Measurements from ENCODE around the gene MAST4. TPM values are rescaled to one million over a fixed set of nuclear protein-coding genes. Genes with fewer than 3 reads are reported as not detected.

Gene MAST4
- total RNA-seq, 4 donors from 2014 or later, result 8.2 to 203 (median 35.5) TPM

GRCh38 chr5:66981266-66982055 is 385.3 kb downstream of the MAST4 start:
- DNase-seq, result no peak
- peak overlapping the region; percentile 15 to 28 for H3K27ac ChIP-seq
- no peak overlapping the region for H3K4me3 ChIP-seq
- intact Hi-C loops (cut with DNase I; ENCODE audit: low total_unique reads), result no loop called here
- TF ChIP-seq CTCF (IDR thresholded peaks at IDR 0.05) (no peak), POLR2A (IDR thresholded peaks at IDR 0.05) (no peak)
- no peaks in the 10 kb centered on the region for H3K4me1 ChIP-seq
- no peaks in the 10 kb centered on the region for H3K36me3 ChIP-seq
- H3K9me3 ChIP-seq, result no peaks in the 10 kb centered on the region
- no peaks in the 10 kb centered on the region for H3K27me3 ChIP-seq

- H3K27ac ChIP-seq, result peak overlapping the region; percentile 15 to 28
- intact Hi-C loops (cut with DNase I; ENCODE audit: low total_unique reads), result no loop called here
These were observed 385.8 kb downstream of the MAST4 start for GRCh38 chr5:66982056-66982387.

GRCh38 chr5:66982470-66982869 is 386.3 kb downstream of the MAST4 start:
- intact Hi-C loops (cut with DNase I; ENCODE audit: low total_unique reads), result no loop called here
- Histone ChIP-seq H3K4me3 (no peak overlapping the region), H3K9me3 (no peaks in the 10 kb centered on the region), H3K27ac (peak overlapping the region; percentile 15 to 28), H3K36me3 (no peaks in the 10 kb centered on the region), H3K27me3 (no peaks in the 10 kb centered on the region), H3K4me1 (no peaks in the 10 kb centered on the region)
- no peak for DNase-seq
- no peak for TF ChIP-seq CTCF (IDR thresholded peaks at IDR 0.05)
- TF ChIP-seq POLR2A (IDR thresholded peaks at IDR 0.05), result no peak

More at GRCh38 chr5:66982056-66982387, 385.8 kb downstream of the MAST4 start:
- Histone ChIP-seq H3K4me3 (no peak overlapping the region), H3K36me3 (no peaks in the 10 kb centered on the region), H3K4me1 (no peaks in the 10 kb centered on the region), H3K27me3 (no peaks in the 10 kb centered on the region), H3K9me3 (no peaks in the 10 kb centered on the region)
- TF ChIP-seq CTCF (IDR thresholded peaks at IDR 0.05) (no peak), POLR2A (IDR thresholded peaks at IDR 0.05) (no peak)
- DNase-seq, result no peak

- intact Hi-C loops (cut with DNase I; ENCODE audit: low total_unique reads), result no loop called here
- DNase-seq, result no peak
- Histone ChIP-seq H3K27ac (no peak overlapping the region), H3K9me3 (no peaks in the 10 kb centered on the region), H3K36me3 (no peaks in the 10 kb centered on the region), H3K4me3 (no peak overlapping the region), H3K4me1 (no peaks in the 10 kb centered on the region), H3K27me3 (no peaks in the 10 kb centered on the region)
- TF ChIP-seq CTCF (IDR thresholded peaks at IDR 0.05) (no peak), POLR2A (IDR thresholded peaks at IDR 0.05) (no peak)
These were observed 389.2 kb downstream of the MAST4 start for GRCh38 chr5:66985417-66985816.

GRCh38 chr5:66986009-66986408 is 389.8 kb downstream of the MAST4 start:
- Histone ChIP-seq H3K27me3 (no peaks in the 10 kb centered on the region), H3K36me3 (no peaks in the 10 kb centered on the region), H3K4me3 (no peak overlapping the region), H3K9me3 (no peaks in the 10 kb centered on the region), H3K27ac (no peak overlapping the region), H3K4me1 (no peaks in the 10 kb centered on the region)
- intact Hi-C loops (cut with DNase I; ENCODE audit: low total_unique reads), result no loop called here
- no peak for TF ChIP-seq POLR2A (IDR thresholded peaks at IDR 0.05)
- TF ChIP-seq CTCF (IDR thresholded peaks at IDR 0.05), result no peak
- DNase-seq, result no peak

Measured in uterus (tissue), 4 donors.